Measurements from ENCODE around the gene GPC5. TPM values are rescaled to one million over a fixed set of nuclear protein-coding genes. Genes with fewer than 3 reads are reported as not detected.

Gene GPC5
- total RNA-seq, 2 donors from 2014 or later: 0.22 to 0.51 TPM

- Histone ChIP-seq H3K4me1 (ENCODE audit: control insufficient read depth, insufficient read depth, low read length) (no peaks in the 10 kb centered on the region), H3K9ac (ENCODE audit: extremely low read depth, low read length, poor library complexity, severe bottlenecking) (no peak overlapping the region), H3K4me3 (ENCODE audit: low read length) (no peak overlapping the region), H3K36me3 (ENCODE audit: control insufficient read depth, insufficient read depth, low read length) (no peaks in the 10 kb centered on the region), H3K27ac (ENCODE audit: low read depth, low read length) (no peak overlapping the region), H3K27me3 (ENCODE audit: control insufficient read depth, insufficient read depth, low read length, poor library complexity, severe bottlenecking) (no peaks in the 10 kb centered on the region), H3K9me3 (ENCODE audit: control insufficient read depth, low read length) (no peaks in the 10 kb centered on the region)
- Mint-ChIP-seq H3K4me1 (peaks cover 9% of the 10 kb centered on the region), H3K36me3 (ENCODE audit: low read depth) (peaks cover 3% of the 10 kb centered on the region), H3K4me3 (no peak overlapping the region), H3K27me3 (ENCODE audit: insufficient read depth) (no peaks in the 10 kb centered on the region), H3K9me3 (no peaks in the 10 kb centered on the region), H3K27ac (no peak overlapping the region)
- 95% methylated on average over 1 of the region's 3 CpGs; no CpG with 5 or more reads in 1 of the 2 experiments for WGBS, 2 experiments (ENCODE audit: insufficient coverage in 1 of 2, insufficient read length in 1 of 2)
- DNase-seq: no peak
- TF ChIP-seq, protein P1, sequence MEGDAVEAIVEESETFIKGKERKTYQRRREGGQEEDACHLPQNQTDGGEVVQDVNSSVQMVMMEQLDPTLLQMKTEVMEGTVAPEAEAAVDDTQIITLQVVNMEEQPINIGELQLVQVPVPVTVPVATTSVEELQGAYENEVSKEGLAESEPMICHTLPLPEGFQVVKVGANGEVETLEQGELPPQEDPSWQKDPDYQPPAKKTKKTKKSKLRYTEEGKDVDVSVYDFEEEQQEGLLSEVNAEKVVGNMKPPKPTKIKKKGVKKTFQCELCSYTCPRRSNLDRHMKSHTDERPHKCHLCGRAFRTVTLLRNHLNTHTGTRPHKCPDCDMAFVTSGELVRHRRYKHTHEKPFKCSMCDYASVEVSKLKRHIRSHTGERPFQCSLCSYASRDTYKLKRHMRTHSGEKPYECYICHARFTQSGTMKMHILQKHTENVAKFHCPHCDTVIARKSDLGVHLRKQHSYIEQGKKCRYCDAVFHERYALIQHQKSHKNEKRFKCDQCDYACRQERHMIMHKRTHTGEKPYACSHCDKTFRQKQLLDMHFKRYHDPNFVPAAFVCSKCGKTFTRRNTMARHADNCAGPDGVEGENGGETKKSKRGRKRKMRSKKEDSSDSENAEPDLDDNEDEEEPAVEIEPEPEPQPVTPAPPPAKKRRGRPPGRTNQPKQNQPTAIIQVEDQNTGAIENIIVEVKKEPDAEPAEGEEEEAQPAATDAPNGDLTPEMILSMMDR (conservative IDR thresholded peaks at IDR 0.05): no peak
These were observed 29.0 kb upstream of the GPC5 start for GRCh38 chr13:91369441-91369831.

DNA sequence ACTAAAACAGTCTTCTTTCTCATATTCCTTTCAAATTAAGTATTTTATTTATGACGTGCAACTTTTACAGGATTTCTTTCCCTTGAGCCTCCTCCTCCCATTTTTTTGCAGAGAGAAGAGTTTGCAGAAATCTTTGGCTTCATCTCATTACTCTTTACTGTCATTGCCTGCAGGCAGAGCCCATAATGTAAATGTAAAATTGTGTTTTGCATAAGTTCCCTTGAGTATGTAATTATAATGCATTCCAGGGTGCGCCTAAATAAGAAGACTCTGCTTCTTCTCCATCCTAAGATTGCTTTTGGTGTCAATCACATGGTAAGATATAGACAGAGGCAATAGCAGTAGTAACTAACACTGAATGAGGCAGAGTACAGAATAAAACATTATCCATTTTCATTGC lies 27.9 kb upstream of the GPC5 start:
- 75 to 100% methylated on average over 2 of the region's 2 CpGs for WGBS, 2 experiments (ENCODE audit: insufficient coverage in 1 of 2, insufficient read length in 1 of 2)
- TF ChIP-seq, protein P1 (conservative IDR thresholded peaks at IDR 0.05): no peak
- H3K36me3 Mint-ChIP-seq (ENCODE audit: low read depth): no peaks in the 10 kb centered on the region
- no peak overlapping the region for H3K4me3 Mint-ChIP-seq
- Histone ChIP-seq H3K27me3 (ENCODE audit: control insufficient read depth, insufficient read depth, low read length, poor library complexity, severe bottlenecking) (no peaks in the 10 kb centered on the region), H3K4me3 (ENCODE audit: low read length) (no peak overlapping the region), H3K4me1 (ENCODE audit: control insufficient read depth, insufficient read depth, low read length) (no peaks in the 10 kb centered on the region), H3K36me3 (ENCODE audit: control insufficient read depth, insufficient read depth, low read length) (no peaks in the 10 kb centered on the region), H3K9me3 (ENCODE audit: control insufficient read depth, low read length) (no peaks in the 10 kb centered on the region), H3K27ac (ENCODE audit: low read depth, low read length) (no peak overlapping the region), H3K9ac (ENCODE audit: extremely low read depth, low read length, poor library complexity, severe bottlenecking) (no peak overlapping the region)
- H3K9me3 Mint-ChIP-seq: no peaks in the 10 kb centered on the region
- H3K4me1 Mint-ChIP-seq: peaks cover 14% of the 10 kb centered on the region
- no peak overlapping the region for H3K27ac Mint-ChIP-seq
- DNase-seq: no peak
- H3K27me3 Mint-ChIP-seq (ENCODE audit: insufficient read depth): no peaks in the 10 kb centered on the region

DNA sequence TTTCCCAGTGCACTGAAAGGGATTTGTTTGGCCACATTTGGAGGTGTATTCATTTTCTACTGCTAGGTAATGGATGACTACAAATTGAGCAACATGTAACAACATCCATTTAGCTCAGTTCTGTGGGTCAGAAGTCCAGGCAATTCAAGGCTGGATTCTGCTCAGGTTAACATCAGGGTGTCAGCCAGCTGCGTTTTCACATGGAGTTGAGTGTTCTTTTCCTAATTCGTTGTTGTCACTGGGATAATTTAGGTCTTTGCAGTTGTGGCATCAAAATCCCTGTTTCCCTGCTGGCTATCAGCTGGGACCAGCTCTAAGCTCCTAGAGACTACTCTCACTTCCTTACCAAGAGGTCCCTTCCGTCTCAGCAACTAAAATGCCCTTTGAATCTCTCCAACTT lies 25.5 kb upstream of the GPC5 start:
- Mint-ChIP-seq H3K4me1 (peaks cover 14% of the 10 kb centered on the region), H3K4me3 (no peak overlapping the region), H3K27ac (no peak overlapping the region), H3K27me3 (ENCODE audit: insufficient read depth) (no peaks in the 10 kb centered on the region), H3K36me3 (ENCODE audit: low read depth) (no peaks in the 10 kb centered on the region), H3K9me3 (no peaks in the 10 kb centered on the region)
- H3K9me3 ChIP-seq (ENCODE audit: control insufficient read depth, low read length): no peaks in the 10 kb centered on the region
- 89 to 100% methylated on average over 1 to 3 of the region's 3 CpGs for WGBS, 2 experiments (ENCODE audit: insufficient coverage in 1 of 2, insufficient read length in 1 of 2)
- H3K36me3 ChIP-seq (ENCODE audit: control insufficient read depth, insufficient read depth, low read length): no peaks in the 10 kb centered on the region
- H3K4me1 ChIP-seq (ENCODE audit: control insufficient read depth, insufficient read depth, low read length): no peaks in the 10 kb centered on the region
- TF ChIP-seq, protein P1 (conservative IDR thresholded peaks at IDR 0.05): no peak
- no peak overlapping the region for H3K27ac ChIP-seq (ENCODE audit: low read depth, low read length)
- H3K9ac ChIP-seq (ENCODE audit: extremely low read depth, low read length, poor library complexity, severe bottlenecking): no peak overlapping the region
- DNase-seq: no peak
- no peak overlapping the region for H3K4me3 ChIP-seq (ENCODE audit: low read length)
- H3K27me3 ChIP-seq (ENCODE audit: control insufficient read depth, insufficient read depth, low read length, poor library complexity, severe bottlenecking): no peaks in the 10 kb centered on the region
